OCI-LY3 (cell line): ENCODE measurements around the gene PPP2R2C.

Source experiments
- H2AFZ ChIP-seq: fragments of 200-600, 300-600 bp; shearing (Covaris generic); 2 replicates; pipeline ENCODE4 v1.6.0; 2014; ENCODE audit warnings: antibody characterized with exemption, low read depth, low read length
- H3K27ac ChIP-seq: fragments of 200-600, 300-600 bp; sonication (generic); 2 replicates; pipeline ENCODE4 v1.5.1; 2014; ENCODE audit warnings: mild to moderate bottlenecking, low read length, moderate library complexity, mixed read lengths
- H3K27me3 ChIP-seq: fragments of 200-600, 300-600 bp; sonication (generic); 2 replicates; pipeline ENCODE4 v1.6.1; 2014; ENCODE audit warnings: low read depth, low read length, mixed read lengths
- H3K36me3 ChIP-seq: fragments of 200-600, 300-600 bp; sonication (generic); replicated peaks from 2 replicates; pipeline ENCODE3; 2014; ENCODE audit warnings: low read depth, low read length, mixed read lengths
- H3K4me1 ChIP-seq: fragments of 300-600, 200-600 bp; sonication (generic); 2 replicates; pipeline ENCODE4 v1.6.1; 2014; ENCODE audit warnings: low read length, mixed read lengths
- H3K4me2 ChIP-seq: fragments of 200-600, 300-600 bp; sonication (generic); 2 replicates; pipeline ENCODE4 v1.6.1; 2014; ENCODE audit warnings: low read length, mixed read lengths
- H3K4me3 ChIP-seq: fragments of 300-600, 200-600 bp; sonication (generic); 2 replicates; pipeline ENCODE4 v1.5.1; 2014; ENCODE audit warnings: antibody characterized with exemption, mild to moderate bottlenecking, low read length, moderate library complexity
- H3K79me2 ChIP-seq: fragments of 300-600, 200-600 bp; shearing (Covaris generic); 2 replicates; pipeline ENCODE4 v1.6.1; 2014; ENCODE audit warnings: mild to moderate bottlenecking, low read length, mixed read lengths
- H3K9ac ChIP-seq: fragments of 300-600, 200-600 bp; shearing (Covaris generic); 2 replicates; pipeline ENCODE4 v1.6.0; 2014; ENCODE audit warnings: mild to moderate bottlenecking, low read length, moderate library complexity
- H3K9me3 ChIP-seq: fragments of 200-600, 300-600 bp; shearing (Covaris generic); 2 replicates; pipeline ENCODE4 v1.6.1; 2014; ENCODE audit warnings: low read length, mixed read lengths; ENCODE audit not compliant: insufficient read depth
- H4K20me1 ChIP-seq: fragments of 200-600, 300-600 bp; sonication (generic); 2 replicates; pipeline ENCODE4 v1.6.1; 2016; ENCODE audit warnings: low read length, mixed read lengths; ENCODE audit not compliant: insufficient read depth
- EZH2phosphoT487 ChIP-seq: fragments of 200-600 bp; shearing (Covaris generic); IDR thresholded peaks from 2 replicates; pipeline ENCODE4 v1.6.1; 2018; ENCODE audit warnings: antibody characterized with exemption, mixed run types, low read depth
- TF ChIP-seq, protein P1 (sequence below): fragments of 200-600, 300-600 bp; sonication (generic); IDR thresholded peaks from 2 replicates; pipeline ENCODE4 v1.5.1; 2014; ENCODE audit warnings: antibody characterized with exemption, low read length, low read depth

PPP2R2C gene

DNA sequence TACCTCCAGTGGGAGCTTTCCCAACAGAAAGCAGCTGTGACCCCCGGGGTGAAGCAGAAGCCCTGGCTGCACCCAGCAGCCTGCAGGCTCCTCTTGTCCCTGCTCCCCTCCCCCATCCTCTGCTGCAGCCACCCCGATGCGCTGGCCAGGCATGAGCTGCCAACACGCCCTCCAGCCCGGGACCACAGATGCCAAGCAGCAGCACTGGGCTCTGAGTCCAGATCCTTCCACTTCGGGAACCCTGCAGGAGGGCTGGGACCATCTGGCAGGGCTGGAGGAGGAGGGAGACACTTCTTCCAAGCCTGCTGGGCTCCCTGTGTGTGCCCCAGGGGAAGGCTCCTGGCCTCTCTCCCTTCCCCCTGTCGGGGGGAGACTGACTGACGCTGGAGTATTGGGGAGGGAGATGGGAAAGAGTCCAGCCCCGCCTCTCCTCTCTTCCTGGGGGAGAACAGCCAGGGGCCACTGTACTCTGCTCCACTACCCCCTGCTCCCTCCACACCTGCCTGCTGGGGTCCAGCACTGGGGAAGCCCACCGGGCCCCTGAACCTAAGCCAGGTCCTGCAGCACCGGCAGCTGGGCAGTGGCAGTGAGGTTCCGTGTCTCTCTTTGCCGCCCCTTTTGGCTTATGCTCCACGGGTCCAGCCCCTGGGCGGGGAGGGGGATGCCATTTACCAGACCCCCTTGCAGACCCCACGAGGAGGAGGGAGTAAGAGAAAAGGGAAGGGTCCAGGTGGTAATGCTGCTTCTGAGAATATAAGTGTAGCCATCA lies 55.7 kb downstream of the PPP2R2C start:
- H3K4me2 ChIP-seq, result no peak overlapping the region
- H3K79me2 ChIP-seq, result no peaks in the 10 kb centered on the region
- H3K27ac ChIP-seq, result no peak overlapping the region
- H3K9ac ChIP-seq, result no peak overlapping the region
- no peaks in the 10 kb centered on the region for H3K27me3 ChIP-seq
- H3K4me3 ChIP-seq, result no peak overlapping the region
- no peaks in the 10 kb centered on the region for H4K20me1 ChIP-seq
- H3K4me1 ChIP-seq, result no peaks in the 10 kb centered on the region
- TF ChIP-seq, protein P1, sequence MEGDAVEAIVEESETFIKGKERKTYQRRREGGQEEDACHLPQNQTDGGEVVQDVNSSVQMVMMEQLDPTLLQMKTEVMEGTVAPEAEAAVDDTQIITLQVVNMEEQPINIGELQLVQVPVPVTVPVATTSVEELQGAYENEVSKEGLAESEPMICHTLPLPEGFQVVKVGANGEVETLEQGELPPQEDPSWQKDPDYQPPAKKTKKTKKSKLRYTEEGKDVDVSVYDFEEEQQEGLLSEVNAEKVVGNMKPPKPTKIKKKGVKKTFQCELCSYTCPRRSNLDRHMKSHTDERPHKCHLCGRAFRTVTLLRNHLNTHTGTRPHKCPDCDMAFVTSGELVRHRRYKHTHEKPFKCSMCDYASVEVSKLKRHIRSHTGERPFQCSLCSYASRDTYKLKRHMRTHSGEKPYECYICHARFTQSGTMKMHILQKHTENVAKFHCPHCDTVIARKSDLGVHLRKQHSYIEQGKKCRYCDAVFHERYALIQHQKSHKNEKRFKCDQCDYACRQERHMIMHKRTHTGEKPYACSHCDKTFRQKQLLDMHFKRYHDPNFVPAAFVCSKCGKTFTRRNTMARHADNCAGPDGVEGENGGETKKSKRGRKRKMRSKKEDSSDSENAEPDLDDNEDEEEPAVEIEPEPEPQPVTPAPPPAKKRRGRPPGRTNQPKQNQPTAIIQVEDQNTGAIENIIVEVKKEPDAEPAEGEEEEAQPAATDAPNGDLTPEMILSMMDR, result no peak
- no peak for TF ChIP-seq EZH2phosphoT487
- H3K9me3 ChIP-seq, result no peaks in the 10 kb centered on the region
- no peaks in the 10 kb centered on the region for H3K36me3 ChIP-seq
- H2AFZ ChIP-seq, result no peak overlapping the region

DNA sequence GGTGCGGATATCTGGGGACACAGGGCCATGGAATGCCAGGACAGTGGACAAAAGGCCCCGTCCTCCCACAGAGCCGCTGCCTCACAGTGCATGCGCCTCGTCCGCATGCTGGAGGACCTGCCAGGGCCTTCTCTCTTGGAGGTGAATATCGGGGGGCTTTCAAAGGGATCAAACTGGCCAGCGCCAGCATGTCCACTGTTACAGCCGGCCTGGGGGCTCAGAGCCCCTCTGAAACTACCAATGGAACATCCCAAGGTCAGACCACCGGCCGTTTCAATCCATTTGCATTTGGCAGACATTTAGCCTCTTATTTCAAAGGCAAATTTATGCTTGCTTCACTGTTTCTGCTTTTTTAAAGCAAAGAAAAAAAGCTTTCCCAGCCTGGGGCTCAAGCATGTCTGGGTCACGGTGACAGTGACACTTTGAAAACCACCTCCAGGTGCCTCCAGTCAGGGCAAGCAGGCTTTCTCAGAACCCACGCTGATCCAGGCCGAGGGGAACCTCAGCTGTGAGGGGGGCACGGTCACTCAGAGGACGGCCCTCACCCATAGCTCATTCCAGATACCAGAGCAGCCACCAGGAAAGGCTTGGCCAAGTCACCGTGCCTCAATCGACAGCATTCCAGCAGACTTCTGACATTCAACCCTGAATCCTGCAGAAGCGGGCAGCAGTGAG lies 57.2 kb downstream of the PPP2R2C start:
- TF ChIP-seq, protein P1, result no peak
- TF ChIP-seq EZH2phosphoT487, result no peak
- Histone ChIP-seq H3K9ac (no peak overlapping the region), H2AFZ (no peak overlapping the region), H3K36me3 (no peaks in the 10 kb centered on the region), H4K20me1 (no peaks in the 10 kb centered on the region), H3K4me1 (no peaks in the 10 kb centered on the region), H3K79me2 (no peaks in the 10 kb centered on the region), H3K9me3 (no peaks in the 10 kb centered on the region), H3K4me3 (no peak overlapping the region), H3K27me3 (no peaks in the 10 kb centered on the region), H3K4me2 (no peak overlapping the region), H3K27ac (no peak overlapping the region)

DNA sequence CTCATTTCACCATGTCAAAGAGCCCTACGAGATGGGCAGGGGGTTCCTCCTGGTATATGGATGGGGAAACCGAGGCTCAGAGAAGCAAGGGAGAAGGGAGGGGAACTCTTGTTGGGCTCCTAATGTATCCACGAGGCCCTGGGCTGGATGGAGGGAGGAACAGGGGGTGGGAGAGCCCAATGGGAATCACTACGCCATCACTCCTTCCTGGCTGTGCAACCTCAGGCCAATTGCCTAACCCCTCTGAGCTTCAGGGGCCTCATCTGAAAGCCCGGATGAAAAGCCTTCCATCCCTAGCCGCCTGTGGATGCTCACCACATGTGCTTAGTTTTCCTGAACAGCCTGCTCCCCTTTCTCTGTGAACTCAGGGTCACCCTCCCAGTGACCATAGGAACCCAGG lies 57.8 kb downstream of the PPP2R2C start:
- Histone ChIP-seq H4K20me1 (no peaks in the 10 kb centered on the region), H3K4me3 (no peak overlapping the region), H3K36me3 (no peaks in the 10 kb centered on the region), H3K9me3 (no peaks in the 10 kb centered on the region), H3K4me1 (no peaks in the 10 kb centered on the region), H3K9ac (no peak overlapping the region), H3K79me2 (no peaks in the 10 kb centered on the region), H2AFZ (no peak overlapping the region), H3K27ac (no peak overlapping the region), H3K27me3 (no peaks in the 10 kb centered on the region), H3K4me2 (no peak overlapping the region)
- no peak for TF ChIP-seq EZH2phosphoT487
- TF ChIP-seq, protein P1, result no peak

DNA sequence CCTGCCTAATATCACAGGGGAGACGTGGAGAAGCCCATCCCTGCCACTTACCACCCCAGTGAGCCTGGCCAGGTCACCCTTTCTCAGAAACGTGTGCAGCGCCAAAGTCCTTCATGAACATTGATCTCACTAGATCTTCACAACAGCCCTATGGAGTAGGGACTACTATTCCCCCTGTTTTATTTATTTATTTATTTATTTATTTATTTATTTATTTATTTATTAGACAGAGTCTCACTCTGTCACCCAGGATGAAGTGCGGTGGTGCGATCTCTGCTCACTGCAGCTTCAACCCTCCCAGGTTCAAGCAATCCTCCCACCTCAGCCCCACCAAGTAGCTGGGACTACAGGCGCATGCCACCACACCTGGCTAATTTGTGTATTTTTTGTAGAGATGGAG lies 61.8 kb downstream of the PPP2R2C start:
- H3K27ac ChIP-seq, result no peak overlapping the region
- H2AFZ ChIP-seq, result no peak overlapping the region
- no peaks in the 10 kb centered on the region for H3K79me2 ChIP-seq
- no peak overlapping the region for H3K4me3 ChIP-seq
- no peak for TF ChIP-seq EZH2phosphoT487
- TF ChIP-seq, protein P1, result no peak
- H3K4me1 ChIP-seq, result no peaks in the 10 kb centered on the region
- H3K36me3 ChIP-seq, result no peaks in the 10 kb centered on the region
- no peaks in the 10 kb centered on the region for H4K20me1 ChIP-seq
- 0 out of 2 replicates have a peak, but pooled peaks cover 4% of the 10 kb centered on the region for H3K27me3 ChIP-seq
- no peaks in the 10 kb centered on the region for H3K9me3 ChIP-seq
- no peak overlapping the region for H3K4me2 ChIP-seq
- no peak overlapping the region for H3K9ac ChIP-seq
